ENCODE data around the gene SLC25A13.

DNA sequence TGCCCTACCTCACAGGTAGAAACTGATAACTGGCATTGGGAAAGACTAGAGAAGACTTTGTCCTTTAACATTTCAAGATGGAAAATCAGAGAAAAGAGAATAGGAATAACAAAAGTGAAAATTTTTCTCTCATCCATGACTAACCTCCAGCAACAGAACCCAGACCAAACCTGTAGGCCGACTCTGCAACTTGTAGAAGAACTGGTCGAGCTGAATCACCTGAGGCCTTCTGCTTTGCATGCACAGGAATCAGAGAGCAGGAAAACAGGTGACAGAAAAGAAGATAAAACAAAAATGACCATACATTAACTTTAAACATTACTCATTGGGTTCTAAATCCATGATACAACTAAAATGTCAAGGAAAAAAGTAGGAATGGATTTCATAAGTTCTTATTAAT, 137.1 kb downstream of the SLC25A13 start:
- TF ChIP-seq CTCF (conservative IDR thresholded peaks at IDR 0.05) (no peak), EZH2 (IDR thresholded peaks at IDR 0.05; ENCODE audit: low read depth) (no peak)

All from PC-9 (cell line).